Measurements from ENCODE around the gene CDC42SE1. TPM values are rescaled to one million over a fixed set of nuclear protein-coding genes. Genes with fewer than 3 reads are reported as not detected.

The CDC42SE1 gene
- polyA plus RNA-seq, 1 experiment, result 70.3 TPM

DNA sequence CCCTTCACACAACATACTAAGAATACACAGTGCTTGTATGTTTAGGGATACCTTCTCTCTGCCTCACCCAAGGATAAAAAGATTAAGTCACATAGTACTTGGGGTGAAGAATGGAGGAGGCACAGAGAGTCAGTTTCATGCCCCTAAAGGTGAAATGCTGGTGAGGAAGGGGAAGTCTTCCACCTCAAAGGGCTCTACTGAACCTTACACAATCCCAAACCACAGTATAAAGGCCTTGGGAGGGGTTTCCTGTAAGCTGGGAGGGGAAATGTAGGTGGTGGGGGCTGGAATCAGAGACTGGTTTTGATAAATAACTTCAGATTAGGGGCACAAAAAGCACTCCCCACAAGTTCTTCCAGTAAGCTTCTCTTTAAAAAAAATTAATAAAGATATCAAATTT is 56.2 kb downstream of the CDC42SE1 start:
- no peak for DNase-seq (ENCODE audit: low read depth, low spot score)
- Histone ChIP-seq H3K4me3 (ENCODE audit: low read depth, low read length) (no peak overlapping the region), H3K27ac (ENCODE audit: low read depth, low read length) (no peak overlapping the region), H3K9me3 (ENCODE audit: control insufficient read depth, insufficient read depth, low read length) (no peaks in the 10 kb centered on the region), H3K27me3 (ENCODE audit: control insufficient read depth, insufficient read depth, low read length) (no peaks in the 10 kb centered on the region)
- ChIA-PET POLR2A (interaction anchor here (0.6 kb wide), 1 partner anchor 10 kb away, joined by 4 read pairs; no protein-coding TSS in a partner anchor), CTCF (interaction anchor here (0.6 to 5.1 kb wide), 2 partner anchors 8 to 81 kb away, joined by 6 to 63 read pairs; no protein-coding TSS in a partner anchor)
- TF ChIP-seq, protein P1, sequence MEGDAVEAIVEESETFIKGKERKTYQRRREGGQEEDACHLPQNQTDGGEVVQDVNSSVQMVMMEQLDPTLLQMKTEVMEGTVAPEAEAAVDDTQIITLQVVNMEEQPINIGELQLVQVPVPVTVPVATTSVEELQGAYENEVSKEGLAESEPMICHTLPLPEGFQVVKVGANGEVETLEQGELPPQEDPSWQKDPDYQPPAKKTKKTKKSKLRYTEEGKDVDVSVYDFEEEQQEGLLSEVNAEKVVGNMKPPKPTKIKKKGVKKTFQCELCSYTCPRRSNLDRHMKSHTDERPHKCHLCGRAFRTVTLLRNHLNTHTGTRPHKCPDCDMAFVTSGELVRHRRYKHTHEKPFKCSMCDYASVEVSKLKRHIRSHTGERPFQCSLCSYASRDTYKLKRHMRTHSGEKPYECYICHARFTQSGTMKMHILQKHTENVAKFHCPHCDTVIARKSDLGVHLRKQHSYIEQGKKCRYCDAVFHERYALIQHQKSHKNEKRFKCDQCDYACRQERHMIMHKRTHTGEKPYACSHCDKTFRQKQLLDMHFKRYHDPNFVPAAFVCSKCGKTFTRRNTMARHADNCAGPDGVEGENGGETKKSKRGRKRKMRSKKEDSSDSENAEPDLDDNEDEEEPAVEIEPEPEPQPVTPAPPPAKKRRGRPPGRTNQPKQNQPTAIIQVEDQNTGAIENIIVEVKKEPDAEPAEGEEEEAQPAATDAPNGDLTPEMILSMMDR (IDR thresholded peaks at IDR 0.05; ENCODE audit: low read depth, low read length), result no peak

DNA sequence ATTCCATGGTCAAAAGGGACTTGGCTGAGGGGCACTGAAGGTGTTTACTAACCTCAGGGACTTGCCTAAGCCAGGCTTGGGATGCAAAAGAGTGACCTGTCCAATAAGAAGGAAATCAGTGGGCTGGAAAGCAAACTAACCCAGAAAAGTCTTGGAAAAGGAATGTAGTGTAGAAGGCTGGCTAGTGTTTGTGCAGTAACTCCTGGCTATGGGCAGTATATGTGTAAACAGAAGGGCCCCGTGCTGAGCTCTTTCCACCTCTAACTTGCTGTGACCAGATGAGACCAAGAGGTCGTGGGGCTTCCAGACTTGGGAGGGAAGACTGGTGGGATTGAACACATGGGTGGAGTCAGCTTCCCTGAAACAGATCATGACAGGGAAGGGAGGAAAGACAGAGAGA is 56.8 kb downstream of the CDC42SE1 start:
- TF ChIP-seq, protein P1 (IDR thresholded peaks at IDR 0.05; ENCODE audit: low read depth, low read length), result no peak
- Histone ChIP-seq H3K9me3 (ENCODE audit: control insufficient read depth, insufficient read depth, low read length) (no peaks in the 10 kb centered on the region), H3K27ac (ENCODE audit: low read depth, low read length) (no peak overlapping the region), H3K4me3 (ENCODE audit: low read depth, low read length) (no peak overlapping the region), H3K27me3 (ENCODE audit: control insufficient read depth, insufficient read depth, low read length) (no peaks in the 10 kb centered on the region)
- no peak for DNase-seq (ENCODE audit: low read depth, low spot score)
- CTCF ChIA-PET, result interaction anchor here (0.5 to 5.1 kb wide), 4 partner anchors 7 to 194 kb away, joined by 3 to 63 read pairs (median 5); no protein-coding TSS in a partner anchor
- POLR2A ChIA-PET, result no interaction called here

DNA sequence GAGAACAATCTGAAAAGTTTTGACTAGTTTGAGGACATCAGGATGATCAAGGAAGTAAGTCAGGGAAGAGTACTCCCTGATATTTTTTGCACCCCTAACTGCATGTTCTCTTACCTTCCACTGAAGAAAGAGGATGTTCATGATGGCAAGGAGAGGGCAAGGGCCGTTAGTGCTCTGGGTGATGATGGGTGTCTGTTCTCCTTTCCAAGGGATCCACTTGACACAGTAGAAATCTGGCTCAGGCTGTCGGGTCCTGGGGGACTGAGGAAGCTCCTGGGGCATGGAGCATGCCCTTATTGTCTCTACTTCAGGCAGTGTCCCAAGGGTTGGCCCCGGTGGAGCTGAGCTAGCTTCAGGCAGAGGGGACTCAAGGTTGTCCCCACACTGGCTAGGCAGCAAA is 57.4 kb downstream of the CDC42SE1 start:
- CTCF ChIA-PET, result interaction anchor here (0.5 to 5.1 kb wide), 4 partner anchors 7 to 521 kb away, joined by 3 to 63 read pairs (median 4); no protein-coding TSS in a partner anchor

DNA sequence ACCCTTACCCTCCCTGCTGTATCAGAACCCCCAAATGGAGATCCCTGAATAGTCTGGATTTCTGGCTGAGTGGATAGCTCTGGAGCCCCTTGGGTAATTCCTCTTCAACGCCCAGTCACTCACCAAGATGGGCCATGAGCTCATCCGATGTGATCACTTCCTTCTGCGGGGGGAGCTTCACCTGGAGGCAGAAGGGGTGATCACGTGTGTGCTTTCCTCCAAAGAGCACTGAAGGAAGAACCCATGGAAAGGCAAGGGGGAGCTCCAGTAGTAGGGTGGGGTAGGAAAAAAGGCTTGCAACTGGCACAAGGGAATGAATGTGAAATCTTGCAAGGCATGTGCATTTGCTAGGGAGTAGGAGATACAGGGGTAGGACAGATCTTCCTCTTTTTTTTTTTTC is 57.8 kb downstream of the CDC42SE1 start:
- CTCF ChIA-PET, result interaction anchor here (1.0 to 1.3 kb wide), 3 partner anchors 79 to 521 kb away, joined by 3 to 4 read pairs (median 3); no protein-coding TSS in a partner anchor
- TF ChIP-seq, protein P1 (IDR thresholded peaks at IDR 0.05; ENCODE audit: low read depth, low read length), result no peak

More for the DNA sequence above, 57.4 kb downstream of the CDC42SE1 start:
- Histone ChIP-seq H3K9me3 (ENCODE audit: control insufficient read depth, insufficient read depth, low read length) (no peaks in the 10 kb centered on the region), H3K27me3 (ENCODE audit: control insufficient read depth, insufficient read depth, low read length) (no peaks in the 10 kb centered on the region), H3K27ac (ENCODE audit: low read depth, low read length) (no peak overlapping the region), H3K4me3 (ENCODE audit: low read depth, low read length) (no peak overlapping the region)
- DNase-seq (ENCODE audit: low read depth, low spot score), result no peak
- TF ChIP-seq, protein P1 (IDR thresholded peaks at IDR 0.05; ENCODE audit: low read depth, low read length), result no peak
- POLR2A ChIA-PET, result no interaction called here

More for the DNA sequence above, 57.8 kb downstream of the CDC42SE1 start:
- POLR2A ChIA-PET, result no interaction called here
- Histone ChIP-seq H3K27me3 (ENCODE audit: control insufficient read depth, insufficient read depth, low read length) (no peaks in the 10 kb centered on the region), H3K27ac (ENCODE audit: low read depth, low read length) (no peak overlapping the region), H3K4me3 (ENCODE audit: low read depth, low read length) (no peak overlapping the region), H3K9me3 (ENCODE audit: control insufficient read depth, insufficient read depth, low read length) (no peaks in the 10 kb centered on the region)
- no peak for DNase-seq (ENCODE audit: low read depth, low spot score)

Small RNA genes within 50 kb of the gene (small RNA-seq; reads per million reads assigned to genes)
- gene RNU6-884P (ENCODE audit: insufficient read length, low read depth), result 1.3 reads per million

Other genes with a start within 250 kb of the CDC42SE1 start
- gene ARNT, start 183.0 kb downstream of the CDC42SE1 start, polyA plus RNA-seq (2011; rRNA removed), result 34.2 and 40.9 TPM in 2 replicates
- gene CTXND2, start 172.5 kb downstream of the CDC42SE1 start, polyA plus RNA-seq (2011; rRNA removed), result not detected in 2 replicates
- gene SETDB1, start 133.3 kb downstream of the CDC42SE1 start, polyA plus RNA-seq (2011; rRNA removed), result 30.8 and 35.5 TPM in 2 replicates
- 193 and 217 TPM in 2 replicates for gene CERS2, start 84.8 kb downstream of the CDC42SE1 start, polyA plus RNA-seq (2011; rRNA removed)
- 0.10 and 0.21 TPM in 2 replicates for gene ANXA9, start 77.3 kb downstream of the CDC42SE1 start, polyA plus RNA-seq (2011; rRNA removed)
- gene MINDY1, start 52.7 kb downstream of the CDC42SE1 start, polyA plus RNA-seq (2011; rRNA removed), result 12.8 and 18.0 TPM in 2 replicates
- gene PRUNE1, start 51.2 kb downstream of the CDC42SE1 start, polyA plus RNA-seq (2011; rRNA removed), result 18.3 and 21.7 TPM in 2 replicates
- 0.09 and 0.16 TPM in 2 replicates for gene BNIPL, start 23.0 kb downstream of the CDC42SE1 start, polyA plus RNA-seq (2011; rRNA removed)
- gene C1orf56, start 11.9 kb downstream of the CDC42SE1 start, polyA plus RNA-seq (2011; rRNA removed), result 1.3 and 1.9 TPM in 2 replicates
- gene MLLT11, start 775 bp upstream of the CDC42SE1 start, polyA plus RNA-seq (2011; rRNA removed), result 25.2 and 28.3 TPM in 2 replicates
- gene GABPB2, start 11.1 kb upstream of the CDC42SE1 start, polyA plus RNA-seq (2011; rRNA removed), result 9.8 and 10.0 TPM in 2 replicates
- 1.3 and 1.8 TPM in 2 replicates for gene SEMA6C, start 87.0 kb upstream of the CDC42SE1 start, polyA plus RNA-seq (2011; rRNA removed)
- not detected in 2 replicates for gene TNFAIP8L2, start 97.0 kb upstream of the CDC42SE1 start, polyA plus RNA-seq (2011; rRNA removed)
- gene LYSMD1, start 106.3 kb upstream of the CDC42SE1 start, polyA plus RNA-seq (2011; rRNA removed), result 9.1 and 9.6 TPM in 2 replicates
- gene SCNM1, start 106.5 kb upstream of the CDC42SE1 start, polyA plus RNA-seq (2011; rRNA removed), result 24.9 and 29.2 TPM in 2 replicates
- not detected in 2 replicates for gene TMOD4, start 116.4 kb upstream of the CDC42SE1 start, polyA plus RNA-seq (2011; rRNA removed)
- gene VPS72, start 130.6 kb upstream of the CDC42SE1 start, polyA plus RNA-seq (2011; rRNA removed), result 66.8 and 75.1 TPM in 2 replicates
- gene PIP5K1A, start 138.9 kb upstream of the CDC42SE1 start, polyA plus RNA-seq (2011; rRNA removed), result 170 and 179 TPM in 2 replicates
- gene PSMD4, start 195.1 kb upstream of the CDC42SE1 start, polyA plus RNA-seq (2011; rRNA removed), result 258 and 275 TPM in 2 replicates
- gene ZNF687, start 222.7 kb upstream of the CDC42SE1 start, polyA plus RNA-seq (2011; rRNA removed), result 10.5 and 12.0 TPM in 2 replicates